ENCODE data around the gene SLC22A1.
"Not testable (repeated sequence)": the region's sequence is repeated elsewhere in the genome, so short reads cannot be mapped to it uniquely, and the experiment has no call there.

Gene SLC22A1

DNA sequence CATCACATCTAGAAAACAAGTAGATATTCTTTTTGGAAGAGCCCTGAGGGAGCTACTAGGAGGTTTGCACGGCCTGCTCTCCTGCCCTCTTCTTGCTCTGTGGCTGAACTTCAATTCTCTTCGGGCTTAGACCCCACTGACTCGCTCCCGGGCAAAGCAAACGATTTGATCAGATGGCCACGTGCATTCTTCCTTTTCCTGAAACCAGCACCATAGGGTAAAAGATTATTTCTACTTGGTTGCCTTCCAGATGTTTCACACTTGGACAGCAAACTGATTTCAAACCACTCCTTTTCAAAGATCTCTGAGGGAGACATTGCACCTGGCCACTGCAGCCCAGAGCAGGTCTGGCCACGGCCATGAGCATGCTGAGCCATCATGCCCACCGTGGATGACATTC, at the start of gene SLC22A1:
Gene SLC22A1 (plus strand): TSS at position 258 of the 400 bp plus-strand sequence. CDS start 121 bp downstream, at position 379.
- no peak within 1 kb of the TSS for H3K4me3 ChIP-seq (ENCODE audit: low read depth, low read length)
- DNase-seq (ENCODE audit: low read depth) = no peak

GRCh38 chr6:160073272-160073671, 48.3 kb upstream of the SLC22A1 start:
- no peak overlapping the region for H3K4me3 ChIP-seq (ENCODE audit: low read depth, low read length)
- no peak for DNase-seq (ENCODE audit: low read depth)

DNA sequence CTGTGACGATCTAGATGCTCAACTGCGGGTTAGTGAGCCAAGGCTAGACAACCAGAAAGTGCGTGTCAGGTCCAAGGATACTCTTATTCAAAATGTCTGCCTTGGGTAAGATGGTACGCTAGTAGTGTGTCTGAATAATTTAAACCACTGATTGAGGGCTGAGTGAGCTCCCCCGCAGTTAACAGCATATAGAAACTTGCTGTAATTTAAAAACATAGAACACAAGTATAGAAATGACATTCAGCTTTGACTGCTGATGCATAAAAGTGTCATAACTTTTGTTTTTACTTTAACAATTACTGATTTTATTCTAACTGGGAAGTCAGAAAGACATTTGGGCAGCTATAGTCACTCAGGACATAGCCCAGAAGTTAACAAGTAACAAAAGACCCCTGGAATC, 45.6 kb upstream of the SLC22A1 start:
- no peak for DNase-seq (ENCODE audit: low read depth)
- no peak overlapping the region for H3K4me3 ChIP-seq (ENCODE audit: low read depth, low read length)

DNA sequence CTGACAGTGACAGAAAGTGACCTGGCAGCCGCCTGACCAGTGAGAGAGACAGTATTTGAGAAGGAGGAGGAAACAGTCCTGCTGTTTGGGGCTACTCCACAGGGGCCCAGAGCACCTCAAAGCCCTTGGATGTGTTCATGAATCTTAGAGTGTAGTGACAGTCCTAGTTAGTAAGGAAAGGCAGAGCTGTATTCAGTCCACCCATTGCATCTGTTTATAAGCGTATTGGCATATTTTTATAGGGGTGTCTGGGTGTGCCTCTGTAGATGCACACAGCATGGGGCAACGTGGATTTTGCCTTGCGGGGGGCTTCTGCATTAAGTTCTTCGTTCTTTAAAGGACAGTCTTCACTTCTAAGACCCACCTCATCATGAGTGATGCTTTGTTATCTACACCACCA, 44.6 kb upstream of the SLC22A1 start:
- no peak for DNase-seq (ENCODE audit: low read depth)
- H3K4me3 ChIP-seq (ENCODE audit: low read depth, low read length) = no peak overlapping the region

DNA sequence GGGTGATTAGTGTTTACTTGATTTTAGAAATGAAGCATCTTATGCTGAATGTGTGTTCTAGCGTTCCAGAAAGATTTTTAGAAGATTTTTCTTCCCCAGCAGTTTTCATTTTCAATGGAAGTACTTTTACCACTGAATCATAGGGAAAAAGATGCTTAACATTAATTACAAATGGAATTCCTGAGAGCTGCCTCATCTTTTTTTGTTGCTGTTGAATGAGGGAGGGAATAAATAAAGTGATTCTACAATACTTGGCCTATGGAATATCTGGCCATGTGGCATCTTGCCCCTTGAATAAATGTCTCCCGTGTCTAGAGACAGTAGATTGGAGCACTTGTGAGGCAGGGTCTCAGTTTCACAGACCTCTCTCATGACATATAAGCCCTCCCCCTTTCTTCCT, 44.1 kb upstream of the SLC22A1 start:
- H3K4me3 ChIP-seq (ENCODE audit: low read depth, low read length) = no peak overlapping the region
- DNase-seq (ENCODE audit: low read depth) = no peak

GRCh38 chr6:160078883-160079685, 42.5 kb upstream of the SLC22A1 start:
- H3K4me3 ChIP-seq (ENCODE audit: low read depth, low read length) = no peak overlapping the region

DNA sequence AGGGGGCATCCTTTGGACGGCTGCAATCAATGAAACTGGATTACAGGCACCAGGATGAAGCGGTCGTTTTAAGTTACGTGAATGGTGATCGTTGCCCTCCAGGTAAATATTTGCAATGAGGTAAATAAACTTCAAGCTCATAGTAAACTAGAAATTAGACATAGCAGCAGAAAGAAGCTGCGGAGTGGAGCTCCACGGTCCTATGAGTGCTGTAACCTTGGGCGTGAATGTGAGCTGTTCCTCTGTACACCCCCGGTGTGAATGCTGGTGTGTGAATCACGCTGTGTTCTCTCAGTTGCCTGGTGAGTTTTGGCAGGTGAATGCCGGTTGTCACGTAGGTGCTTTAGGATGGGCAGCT, 42.0 kb upstream of the SLC22A1 start:
- H3K4me3 ChIP-seq (ENCODE audit: low read depth, low read length) = no peak overlapping the region

More at GRCh38 chr6:160078883-160079685, 42.5 kb upstream of the SLC22A1 start:
- DNase-seq (ENCODE audit: low read depth) = no peak

DNA sequence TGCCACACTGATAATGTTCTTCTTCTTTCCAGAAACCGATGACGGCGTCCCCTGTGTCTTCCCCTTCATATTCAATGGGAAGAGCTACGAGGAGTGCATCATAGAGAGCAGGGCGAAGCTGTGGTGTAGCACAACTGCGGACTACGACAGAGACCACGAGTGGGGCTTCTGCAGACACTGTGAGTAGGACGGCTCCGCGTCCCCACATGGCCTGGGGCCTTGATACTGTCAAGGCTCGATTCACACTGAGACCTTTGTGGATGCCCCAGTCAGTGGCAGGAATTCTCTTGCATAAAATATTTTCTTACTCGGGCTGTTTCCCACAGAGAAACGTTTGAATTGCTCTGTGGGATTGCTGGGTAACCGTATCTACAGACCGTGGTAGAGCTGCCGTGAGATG, 41.5 kb upstream of the SLC22A1 start:
- DNase-seq (ENCODE audit: low read depth) = no peak
- H3K4me3 ChIP-seq (ENCODE audit: low read depth, low read length) = no peak overlapping the region

More for the DNA sequence above, 42.0 kb upstream of the SLC22A1 start:
- DNase-seq (ENCODE audit: low read depth) = no peak

- no peak for DNase-seq (ENCODE audit: low read depth)
- H3K4me3 ChIP-seq (ENCODE audit: low read depth, low read length) = no peak overlapping the region
Measured at GRCh38 chr6:160081398-160081797, 40.2 kb upstream of the SLC22A1 start.

DNA sequence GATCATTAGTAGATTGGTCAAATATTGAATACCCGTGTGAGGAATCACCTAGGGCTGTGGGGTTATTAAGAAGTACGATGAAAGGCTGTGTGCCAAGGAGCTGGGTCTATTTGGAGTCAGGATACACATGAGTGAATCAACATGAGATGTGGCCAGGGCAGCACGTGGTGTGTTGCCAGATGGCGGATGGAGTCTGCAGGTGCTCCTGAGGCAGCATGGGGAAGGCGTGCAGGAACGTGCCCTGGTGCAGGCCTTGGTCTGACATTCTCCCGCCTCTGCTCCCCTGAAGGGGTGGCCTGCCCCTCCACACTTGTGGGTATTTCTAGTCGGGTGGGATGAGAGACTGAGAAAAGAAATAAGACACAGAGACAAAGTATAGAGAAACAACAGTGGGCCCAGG, 39.0 kb upstream of the SLC22A1 start:
- DNase-seq (ENCODE audit: low read depth) = no peak

DNA sequence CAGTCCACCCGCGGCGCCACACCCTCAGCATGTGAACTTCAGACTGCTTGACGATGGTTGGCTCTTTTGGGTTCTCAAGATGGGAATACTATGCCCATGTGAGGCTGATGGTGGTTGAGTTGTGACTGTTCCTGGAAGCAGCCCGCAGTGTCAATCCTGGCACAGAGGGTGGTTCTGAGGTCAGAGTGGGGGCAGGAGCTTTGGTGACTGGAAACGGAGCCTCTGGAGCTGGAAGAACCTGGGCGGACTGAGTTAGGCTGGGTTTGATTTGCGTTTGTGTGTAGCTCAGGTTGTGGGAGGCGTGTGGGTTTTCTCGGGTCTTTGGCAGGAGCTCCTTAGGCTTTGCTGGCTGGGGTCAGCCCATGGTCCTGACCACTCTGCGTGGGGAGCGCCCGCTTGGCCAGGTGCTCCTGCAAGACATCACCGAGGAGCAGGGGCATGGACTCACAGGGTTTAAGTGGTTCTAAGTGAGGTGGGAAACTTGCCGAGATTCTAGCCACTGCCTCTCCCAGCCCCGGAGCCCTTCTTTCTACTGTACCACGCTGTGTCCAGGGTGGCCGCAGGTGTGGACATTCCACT, 37.3 kb upstream of the SLC22A1 start:
- no peak overlapping the region for H3K4me3 ChIP-seq (ENCODE audit: low read depth, low read length)
- DNase-seq (ENCODE audit: low read depth) = no peak

More for the DNA sequence above, 39.0 kb upstream of the SLC22A1 start:
- H3K4me3 ChIP-seq (ENCODE audit: low read depth, low read length) = no peak overlapping the region

- DNase-seq (ENCODE audit: low read depth) = no peak
- H3K4me3 ChIP-seq (ENCODE audit: low read depth, low read length) = no peak overlapping the region
Measured at GRCh38 chr6:160085226-160085625, 36.4 kb upstream of the SLC22A1 start.

GRCh38 chr6:160085713-160086505, 35.7 kb upstream of the SLC22A1 start:
- no peak overlapping the region for H3K4me3 ChIP-seq (ENCODE audit: low read depth, low read length)
- no peak for DNase-seq (ENCODE audit: low read depth)

DNA sequence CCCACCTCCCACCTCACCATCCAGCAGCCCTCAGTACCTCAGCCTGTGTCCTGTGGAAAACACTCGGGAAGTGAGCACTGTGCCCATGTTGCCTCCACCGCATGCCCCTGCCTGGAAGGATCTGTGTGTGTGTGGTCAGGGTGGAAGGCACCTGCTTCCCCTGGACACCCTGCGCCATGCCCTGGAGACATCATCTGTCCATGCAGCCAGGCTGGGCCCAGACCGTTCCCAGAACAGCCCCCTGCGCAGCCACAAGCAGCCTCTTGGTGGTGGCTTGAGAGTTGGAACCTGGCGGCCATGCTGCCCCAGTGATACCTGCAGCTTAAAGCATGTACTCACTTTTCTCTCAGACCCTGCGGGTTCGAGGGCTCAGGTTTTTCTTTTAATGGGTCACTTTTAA, 34.9 kb upstream of the SLC22A1 start:
- H3K4me3 ChIP-seq (ENCODE audit: low read depth, low read length) = no peak overlapping the region
- no peak for DNase-seq (ENCODE audit: low read depth)

DNA sequence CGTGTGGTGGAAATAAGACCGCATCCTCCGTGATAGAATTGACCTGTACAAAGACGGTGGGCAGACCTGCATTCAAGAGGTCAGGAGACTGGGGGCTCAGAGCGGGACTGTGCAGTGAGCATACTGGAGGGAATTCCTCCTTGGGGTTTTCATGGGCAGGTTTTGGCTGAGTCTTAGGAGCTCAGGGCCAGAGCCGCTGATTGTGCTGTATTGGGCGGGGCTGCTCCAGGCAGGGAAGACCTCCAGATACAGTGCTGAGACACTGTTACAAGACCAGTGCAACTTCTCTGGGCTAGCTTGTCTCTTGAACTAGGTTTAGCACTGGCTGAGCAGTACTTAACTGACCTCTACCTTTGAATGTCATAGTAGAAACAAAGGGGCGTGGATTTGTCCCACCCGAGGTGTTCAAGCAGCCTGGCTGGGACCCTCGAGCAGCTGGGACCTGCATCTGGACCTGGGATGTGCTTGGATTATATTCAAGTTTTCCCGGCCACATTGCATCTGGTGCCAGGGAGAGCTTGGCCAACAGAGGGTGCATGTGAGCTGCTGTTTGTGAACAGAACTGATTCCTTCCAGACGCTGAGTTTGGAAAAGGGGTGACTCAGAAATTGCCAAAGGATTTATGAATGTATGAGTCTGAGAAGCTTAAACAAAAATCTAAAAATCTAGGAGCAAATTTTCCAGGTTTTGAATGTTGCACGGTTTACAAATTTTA, 33.4 kb upstream of the SLC22A1 start:
- H3K4me3 ChIP-seq (ENCODE audit: low read depth, low read length) = no peak overlapping the region
- peak; percentile 54 for DNase-seq (ENCODE audit: low read depth)

DNA sequence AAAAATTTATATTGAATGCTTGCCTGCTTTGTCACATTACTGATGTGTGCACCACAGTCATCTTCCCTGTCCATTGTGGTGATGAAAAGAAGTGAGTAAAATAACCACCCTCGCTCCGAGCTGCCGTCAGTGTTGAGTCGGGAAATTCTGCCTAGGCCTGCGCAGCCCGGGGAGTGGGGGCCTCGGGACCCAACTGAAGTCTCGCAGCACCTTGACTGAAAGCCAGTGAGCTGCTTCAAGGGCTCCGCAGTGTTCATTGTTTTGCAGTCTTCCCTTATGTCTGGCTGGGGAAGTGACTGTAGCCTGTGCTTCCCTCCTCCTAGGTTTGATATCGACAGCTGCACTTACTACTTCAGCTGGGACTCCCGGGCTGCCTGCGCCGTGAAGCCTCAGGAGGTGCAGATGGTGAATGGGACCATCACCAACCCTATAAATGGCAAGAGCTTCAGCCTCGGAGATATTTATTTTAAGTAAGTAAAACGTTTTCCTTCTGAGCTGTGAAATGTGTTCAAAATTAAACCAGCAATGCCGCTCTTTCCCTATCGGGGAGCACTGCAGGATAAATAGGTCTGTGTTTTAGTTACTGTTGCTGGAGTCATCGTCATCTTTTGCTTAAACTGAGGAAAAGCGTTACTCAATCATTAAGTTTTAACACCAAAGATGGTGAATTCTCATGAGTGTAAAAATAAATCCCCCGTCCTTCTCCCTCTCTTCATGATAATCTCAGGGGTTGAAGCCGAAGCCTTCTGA, 32.7 kb upstream of the SLC22A1 start:
- no peak overlapping the region for H3K4me3 ChIP-seq (ENCODE audit: low read depth, low read length)
- no peak for DNase-seq (ENCODE audit: low read depth)

GRCh38 chr6:160089534-160089897, 32.1 kb upstream of the SLC22A1 start:
- no peak for DNase-seq (ENCODE audit: low read depth)
- no peak overlapping the region for H3K4me3 ChIP-seq (ENCODE audit: low read depth, low read length)

- not testable (repeated sequence) for H3K4me3 ChIP-seq (ENCODE audit: low read depth, low read length); DNase-seq (ENCODE audit: low read depth)
Measured at GRCh38 chr6:160090442-160091239, 31.0 kb upstream of the SLC22A1 start.
